GM12891 (cell line): ENCODE results near the gene CPA4.

Experiments
- PAX5 ChIP-seq: IDR thresholded peaks from 2 replicates; pipeline ENCODE4 v1.6.1; 2011; ENCODE audit warnings: low read length, moderate library complexity, mild to moderate bottlenecking; ENCODE audit not compliant: insufficient read depth, severe bottlenecking
- POLR2A ChIP-seq: IDR thresholded peaks from 2 replicates; pipeline ENCODE4 v1.6.1; 2011; ENCODE audit warnings: low read depth, low read length, control low read depth
- POLR2AphosphoS5 ChIP-seq: IDR thresholded peaks from 2 replicates; pipeline ENCODE4 v1.6.1; 2011; ENCODE audit warnings: low read depth, low read length, control low read depth
- TAF1 ChIP-seq: IDR thresholded peaks from 2 replicates; pipeline ENCODE4 v1.6.1; 2011; ENCODE audit warnings: low read depth, low read length, control low read depth

- no peak for TF ChIP-seq TAF1
- no peak for TF ChIP-seq POLR2A
- no peak for TF ChIP-seq PAX5
- TF ChIP-seq POLR2AphosphoS5 = no peak
These were observed 13.1 kb upstream of the CPA4 start for GRCh38 chr7:130279906-130280305.
